Lower leg skin (tissue), 4 donors: ENCODE results near the gene ENOX2. TPM values are rescaled to one million over a fixed set of nuclear protein-coding genes. Genes with fewer than 3 reads are reported as not detected.

Experiments
- DNase-seq, 2 donors: peaks; one replicate each; pipeline ENCODE4 v3.0.0-alpha.2; 2019; ENCODE audit warnings: low spot score in 2 of 2
- H3K4me3 ChIP-seq: fragments of 200-600 bp; sonication (generic); 2 replicates; pipeline ENCODE4 v1.5.1; 2017; ENCODE audit warnings: mild to moderate bottlenecking, low read depth; ENCODE audit not compliant: poor library complexity, severe bottlenecking
- CTCF ChIP-seq, 3 donors: fragments of 450-650 bp; IDR thresholded peaks; one replicate each; pipeline ENCODE4 v1.5.1; 2016; ENCODE audit warnings: antibody characterized with exemption in 3 of 3, mild to moderate bottlenecking in 3 of 3, moderate library complexity in 2 of 3
- POLR2A ChIP-seq, 2 donors: fragments of 450-650 bp; IDR thresholded peaks; one replicate each; pipeline ENCODE4 v1.6.1; 2016 to 2017; ENCODE audit warnings: antibody characterized with exemption in 2 of 2, mild to moderate bottlenecking in 1 of 2, moderate library complexity in 1 of 2
- WGBS, 2 donors: methylation state at CpG; one replicate each; pipeline ENCODE4 v1.1.5; 2018; 5-methylcytosine and 5-hydroxymethylcytosine counted together
- intact Hi-C: fragments of 100-400 bp; cut with DNase I; formaldehyde crosslinking; loops from one replicate; pipeline ENCODE4 v1.15.0; 2023; ENCODE audit warnings: low total_unique reads
- total RNA-seq, 4 donors: library from RNA; depleted of rRNA; stranded (reverse); fragments of >200 nt; gene quantifications; one replicate each; pipeline ENCODE4 v1.1.0, GENCODE V29; 2016

The ENOX2 gene
- total RNA-seq, 4 donors from 2014 or later: 6.5 to 9.5 (median 8.3) TPM

GRCh38 chrX:130604882-130605281 lies 298.1 kb downstream of the ENOX2 start:
- TF ChIP-seq CTCF (IDR thresholded peaks at IDR 0.05) (no peak), POLR2A (IDR thresholded peaks at IDR 0.05) (no peak)
- intact Hi-C loops: no loop called here
- no peak overlapping the region for H3K4me3 ChIP-seq
- WGBS, 2 donors: 57 to 60% methylated on average over 3 of the region's 3 CpGs
- no peak for DNase-seq

- TF ChIP-seq CTCF (IDR thresholded peaks at IDR 0.05): no peak
- TF ChIP-seq POLR2A (IDR thresholded peaks at IDR 0.05): no peak
- DNase-seq: no peak
- intact Hi-C loops: no loop called here
- 27 to 43% methylated on average over 9 of the region's 9 CpGs for WGBS, 2 donors
- H3K4me3 ChIP-seq: no peak overlapping the region
Observed at GRCh38 chrX:130594453-130594916, 308.5 kb downstream of the ENOX2 start.

GRCh38 chrX:130593911-130594310 lies 309.1 kb downstream of the ENOX2 start:
- TF ChIP-seq POLR2A (IDR thresholded peaks at IDR 0.05) (no peak), CTCF (IDR thresholded peaks at IDR 0.05) (no peak)
- no peak overlapping the region for H3K4me3 ChIP-seq
- no peak for DNase-seq
- WGBS, 2 donors: 46 to 64% methylated on average over 9 of the region's 9 CpGs
- intact Hi-C loops: no loop called here

- WGBS, 2 donors: 80 to 83% methylated on average over 1 of the region's 1 CpG
- H3K4me3 ChIP-seq: no peak overlapping the region
- intact Hi-C loops: no loop called here
- TF ChIP-seq CTCF (IDR thresholded peaks at IDR 0.05) (no peak), POLR2A (IDR thresholded peaks at IDR 0.05) (no peak)
- no peak for DNase-seq
Observed at GRCh38 chrX:130592204-130592603, 310.8 kb downstream of the ENOX2 start.

- TF ChIP-seq POLR2A (IDR thresholded peaks at IDR 0.05): no peak
- TF ChIP-seq CTCF (IDR thresholded peaks at IDR 0.05): no peak
- H3K4me3 ChIP-seq: no peak overlapping the region
- intact Hi-C loops: no loop called here
- DNase-seq: no peak
Observed at GRCh38 chrX:130578906-130579305, 324.1 kb downstream of the ENOX2 start.

GRCh38 chrX:130577431-130577830 lies 325.6 kb downstream of the ENOX2 start:
- H3K4me3 ChIP-seq: no peak overlapping the region
- TF ChIP-seq CTCF (IDR thresholded peaks at IDR 0.05) (no peak), POLR2A (IDR thresholded peaks at IDR 0.05) (no peak)
- intact Hi-C loops: no loop called here
- no peak for DNase-seq
- WGBS, 2 donors: 78 to 80% methylated on average over 2 of the region's 2 CpGs
